ENCODE results near the gene NUDT11. TPM values are rescaled to one million over a fixed set of nuclear protein-coding genes. Genes with fewer than 3 reads are reported as not detected.
"Not testable (repeated sequence)": the region's sequence is repeated elsewhere in the genome, so short reads cannot be mapped to it uniquely, and the experiment has no call there.

NUDT11 gene
- polyA plus RNA-seq (2013, experiment 1 of 2), result 11.6 TPM
- 12.3 TPM for polyA plus RNA-seq (2013, experiment 2 of 2)

DNA sequence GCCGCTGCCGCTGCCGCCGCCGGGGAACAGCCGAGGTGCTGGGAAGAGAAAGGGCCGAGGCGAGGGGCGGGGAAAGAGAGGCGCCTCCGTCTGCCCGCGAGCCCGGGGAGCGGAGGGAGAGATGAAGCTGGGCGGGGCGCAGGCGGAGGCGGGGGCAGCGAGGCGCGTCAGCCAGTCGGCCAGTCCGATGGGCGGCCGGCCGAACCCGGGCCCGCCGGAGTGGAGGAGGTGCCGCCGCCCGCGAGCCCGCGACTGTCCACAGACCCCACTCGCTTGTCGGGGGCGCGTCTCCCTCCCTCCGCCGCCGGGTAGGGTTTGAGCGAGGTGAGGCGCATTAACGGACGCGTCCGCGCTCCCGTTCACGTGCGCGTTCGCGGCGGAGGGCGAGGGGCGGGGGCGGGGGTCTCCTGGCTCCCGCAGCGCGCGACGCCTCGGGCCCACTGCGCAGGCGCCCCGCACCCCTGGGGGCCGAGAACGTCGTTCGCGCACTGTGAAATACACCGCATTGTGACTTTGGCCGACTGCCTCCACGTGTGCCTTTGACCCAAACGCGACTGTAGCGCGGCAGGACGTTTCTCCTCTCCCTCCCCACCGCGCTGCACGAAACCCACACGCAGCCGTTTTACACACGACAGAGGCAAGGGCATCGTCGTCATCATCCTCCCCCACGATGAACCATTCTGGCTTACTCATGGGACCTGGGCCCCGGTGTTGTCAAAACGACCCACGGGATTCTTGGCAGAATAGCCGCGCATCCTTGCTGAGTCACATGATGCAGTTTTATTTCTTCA, at the start of gene NUDT11:
TSS of gene NUDT11 (minus strand) at position 92 of the 791 bp plus-strand sequence. CDS start 148 bp downstream, outside the sequence.
- Histone ChIP-seq H3K27ac (ENCODE audit: low read length, poor library complexity, severe bottlenecking) (no peak within 1 kb of the TSS), H3K36me3 (ENCODE audit: control insufficient read depth in 1 of 2, insufficient read depth in 2 of 2, low read depth in 1 of 2, low read length in 2 of 2) (no peaks in the 10 kb centered on the region), H2BK120ac (ENCODE audit: low read depth, low read length) (peak within 1 kb of the TSS; percentile 49), H3K27me3 (ENCODE audit: control insufficient read depth in 1 of 2, insufficient read depth in 1 of 2, low read length in 2 of 2) (peaks cover 0 to 11% of the 10 kb centered on the region in 2 experiments), H2BK12ac (ENCODE audit: low read length in 2 of 2) (no peak within 1 kb of the TSS), H2AK5ac (ENCODE audit: low read length, severe bottlenecking) (no peak within 1 kb of the TSS), H3K18ac (ENCODE audit: low read depth in 1 of 2, low read length in 2 of 2) (peak within 1 kb of the TSS; percentile 33 to 82), H3K9ac (ENCODE audit: low read length) (peak within 1 kb of the TSS; percentile 69), H3K23ac (ENCODE audit: low read length in 2 of 2) (peak within 1 kb of the TSS in 1 of 2 experiments; percentile 9), H4K8ac (ENCODE audit: low read length) (no peak within 1 kb of the TSS), H2AFZ (ENCODE audit: low read depth, low read length) (peak within 1 kb of the TSS; percentile 71), H3K79me1 (replicated peaks; ENCODE audit: low read length, poor library complexity, severe bottlenecking) (no peaks in the 10 kb centered on the region), H2BK5ac (ENCODE audit: low read depth, low read length, poor library complexity, severe bottlenecking) (no peak within 1 kb of the TSS), H3K4me2 (ENCODE audit: low read length, poor library complexity, severe bottlenecking) (peak within 1 kb of the TSS; percentile 70), H3K4me3 (ENCODE audit: insufficient read depth in 1 of 2, low read depth in 1 of 2, low read length in 2 of 2) (peak within 1 kb of the TSS; percentile 70 to 78), H3K14ac (ENCODE audit: low read length in 2 of 2) (peak within 1 kb of the TSS in 1 of 2 experiments; percentile 71), H3K9me3 (ENCODE audit: control insufficient read depth, low read length) (no peaks in the 10 kb centered on the region), H2BK15ac (ENCODE audit: low read depth, poor library complexity, severe bottlenecking) (no peak within 1 kb of the TSS), H3K4me1 (ENCODE audit: control insufficient read depth, insufficient read depth, low read depth, low read length) (peaks cover 4% of the 10 kb centered on the region), H3K4ac (ENCODE audit: low read depth in 1 of 2, low read length in 2 of 2) (no peak within 1 kb of the TSS), H4K91ac (ENCODE audit: low read length) (no peak within 1 kb of the TSS)
- DNase-seq, result peak; percentile 79
- WGBS, result 1% methylated on average over 39 of the region's 96 CpGs

DNA sequence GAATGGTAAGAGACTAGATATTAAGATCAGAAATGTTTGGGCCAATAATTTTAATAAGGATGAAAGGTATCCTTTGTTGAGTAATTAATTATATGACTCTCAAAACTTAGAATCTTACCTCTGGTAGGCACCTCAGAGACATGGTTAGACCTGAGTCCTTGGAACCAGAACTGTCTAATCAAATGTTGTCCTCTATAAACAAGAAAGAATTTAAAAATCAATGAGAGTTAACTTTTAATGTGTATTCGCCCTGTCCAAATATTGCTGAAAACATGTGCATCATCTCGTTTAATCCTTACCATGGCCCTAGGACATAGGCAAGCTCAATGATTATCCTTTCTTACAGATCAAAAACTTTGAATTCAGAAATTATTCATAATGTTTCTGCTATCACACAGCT, 24.0 kb upstream of the NUDT11 start:
- WGBS, result 92% methylated on average over 2 of the region's 2 CpGs
- Histone ChIP-seq H3K4me2 (ENCODE audit: low read length, poor library complexity, severe bottlenecking) (no peak overlapping the region), H4K8ac (ENCODE audit: low read length) (no peak overlapping the region), H3K4me1 (ENCODE audit: control insufficient read depth, insufficient read depth, low read depth, low read length) (no peaks in the 10 kb centered on the region), H4K91ac (ENCODE audit: low read length) (no peak overlapping the region), H3K27ac (ENCODE audit: low read length, poor library complexity, severe bottlenecking) (no peak overlapping the region), H3K27me3 (ENCODE audit: control insufficient read depth in 1 of 2, insufficient read depth in 1 of 2, low read length in 2 of 2) (peaks cover 0 to 9% of the 10 kb centered on the region in 2 experiments), H2AK5ac (ENCODE audit: low read length, severe bottlenecking) (no peak overlapping the region), H3K9ac (ENCODE audit: low read length) (no peak overlapping the region), H3K18ac (ENCODE audit: low read depth in 1 of 2, low read length in 2 of 2) (no peak overlapping the region), H2BK5ac (ENCODE audit: low read depth, low read length, poor library complexity, severe bottlenecking) (no peak overlapping the region), H2AFZ (ENCODE audit: low read depth, low read length) (no peak overlapping the region), H3K4me3 (ENCODE audit: insufficient read depth in 1 of 2, low read depth in 1 of 2, low read length in 2 of 2) (no peak overlapping the region), H2BK120ac (ENCODE audit: low read depth, low read length) (no peak overlapping the region), H3K79me1 (replicated peaks; ENCODE audit: low read length, poor library complexity, severe bottlenecking) (no peaks in the 10 kb centered on the region), H2BK12ac (ENCODE audit: low read length in 2 of 2) (no peak overlapping the region), H3K4ac (ENCODE audit: low read depth in 1 of 2, low read length in 2 of 2) (no peak overlapping the region), H2BK15ac (ENCODE audit: low read depth, poor library complexity, severe bottlenecking) (no peak overlapping the region), H3K14ac (ENCODE audit: low read length in 2 of 2) (no peak overlapping the region), H3K23ac (ENCODE audit: low read length in 2 of 2) (no peak overlapping the region), H3K36me3 (ENCODE audit: control insufficient read depth in 1 of 2, insufficient read depth in 2 of 2, low read depth in 1 of 2, low read length in 2 of 2) (no peaks in the 10 kb centered on the region), H3K9me3 (ENCODE audit: control insufficient read depth, low read length) (no peaks in the 10 kb centered on the region)
- no peak for DNase-seq

DNA sequence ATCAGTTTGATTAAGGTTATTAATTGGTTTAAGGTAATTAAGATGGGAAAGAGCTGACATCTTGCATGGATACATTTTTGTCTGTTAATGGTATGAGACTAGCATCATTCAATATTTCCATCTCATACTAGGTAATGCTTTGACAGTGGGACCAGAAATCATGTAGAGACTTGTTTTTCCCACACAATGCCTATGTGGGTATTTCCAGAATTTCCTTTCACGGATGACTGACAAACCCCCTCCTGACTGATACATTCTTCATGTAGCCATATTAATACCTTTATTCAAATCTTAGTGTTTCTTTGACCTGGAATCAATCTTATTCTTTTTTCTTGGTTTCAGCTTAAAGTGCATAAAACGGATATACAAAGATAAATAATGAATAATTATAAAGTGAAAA, 22.7 kb upstream of the NUDT11 start:
- not testable (repeated sequence) for H3K27me3 ChIP-seq (ENCODE audit: control insufficient read depth in 1 of 2, insufficient read depth in 1 of 2, low read length in 2 of 2); H3K9me3 ChIP-seq (ENCODE audit: control insufficient read depth, low read length); H2AFZ ChIP-seq (ENCODE audit: low read depth, low read length)

DNA sequence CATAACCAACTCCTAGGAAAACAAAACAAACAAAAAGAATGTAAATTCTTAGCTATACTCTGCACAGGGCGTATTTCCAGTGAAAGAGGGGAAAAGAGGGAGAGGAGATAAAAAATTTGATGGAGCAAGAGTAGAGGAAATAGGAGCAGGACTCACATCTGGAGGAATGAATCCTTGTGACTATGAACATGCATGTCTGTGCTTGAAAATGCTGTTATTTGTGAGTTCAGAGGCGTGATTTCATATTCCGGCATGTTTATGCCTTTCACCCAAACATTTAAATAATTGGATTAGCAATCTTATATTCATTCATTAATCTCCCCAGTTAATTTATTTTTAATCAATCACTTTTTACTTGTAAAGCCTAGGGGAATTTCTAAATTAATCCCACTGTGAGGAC, 11.2 kb upstream of the NUDT11 start:
- Histone ChIP-seq H2BK120ac (ENCODE audit: low read depth, low read length) (no peak overlapping the region), H2BK15ac (ENCODE audit: low read depth, poor library complexity, severe bottlenecking) (no peak overlapping the region), H2BK5ac (ENCODE audit: low read depth, low read length, poor library complexity, severe bottlenecking) (no peak overlapping the region), H3K4me3 (ENCODE audit: insufficient read depth in 1 of 2, low read depth in 1 of 2, low read length in 2 of 2) (no peak overlapping the region), H3K4ac (ENCODE audit: low read depth in 1 of 2, low read length in 2 of 2) (no peak overlapping the region), H3K14ac (ENCODE audit: low read length in 2 of 2) (no peak overlapping the region), H3K9ac (ENCODE audit: low read length) (no peak overlapping the region), H2AK5ac (ENCODE audit: low read length, severe bottlenecking) (no peak overlapping the region), H3K4me1 (ENCODE audit: control insufficient read depth, insufficient read depth, low read depth, low read length) (no peaks in the 10 kb centered on the region), H4K8ac (ENCODE audit: low read length) (no peak overlapping the region), H3K79me1 (replicated peaks; ENCODE audit: low read length, poor library complexity, severe bottlenecking) (no peaks in the 10 kb centered on the region), H3K27me3 (ENCODE audit: control insufficient read depth in 1 of 2, insufficient read depth in 1 of 2, low read length in 2 of 2) (peaks cover 0 to 33% of the 10 kb centered on the region in 2 experiments), H4K91ac (ENCODE audit: low read length) (no peak overlapping the region), H2AFZ (ENCODE audit: low read depth, low read length) (no peak overlapping the region), H2BK12ac (ENCODE audit: low read length in 2 of 2) (no peak overlapping the region), H3K9me3 (ENCODE audit: control insufficient read depth, low read length) (no peaks in the 10 kb centered on the region), H3K18ac (ENCODE audit: low read depth in 1 of 2, low read length in 2 of 2) (no peak overlapping the region), H3K23ac (ENCODE audit: low read length in 2 of 2) (no peak overlapping the region), H3K4me2 (ENCODE audit: low read length, poor library complexity, severe bottlenecking) (no peak overlapping the region), H3K27ac (ENCODE audit: low read length, poor library complexity, severe bottlenecking) (no peak overlapping the region), H3K36me3 (ENCODE audit: control insufficient read depth in 1 of 2, insufficient read depth in 2 of 2, low read depth in 1 of 2, low read length in 2 of 2) (no peaks in the 10 kb centered on the region)
- DNase-seq, result no peak
- 87% methylated on average over 1 of the region's 3 CpGs for WGBS

More for the DNA sequence above, 22.7 kb upstream of the NUDT11 start:
- H3K36me3 ChIP-seq (ENCODE audit: control insufficient read depth in 1 of 2, insufficient read depth in 2 of 2, low read depth in 1 of 2, low read length in 2 of 2); H2BK5ac ChIP-seq (ENCODE audit: low read depth, low read length, poor library complexity, severe bottlenecking); H4K8ac ChIP-seq (ENCODE audit: low read length); H2BK120ac ChIP-seq (ENCODE audit: low read depth, low read length); H3K18ac ChIP-seq (ENCODE audit: low read depth in 1 of 2, low read length in 2 of 2); H2AK5ac ChIP-seq (ENCODE audit: low read length, severe bottlenecking); H3K14ac ChIP-seq (ENCODE audit: low read length in 2 of 2); H4K91ac ChIP-seq (ENCODE audit: low read length); H3K4me3 ChIP-seq (ENCODE audit: insufficient read depth in 1 of 2, low read depth in 1 of 2, low read length in 2 of 2); H3K4me2 ChIP-seq (ENCODE audit: low read length, poor library complexity, severe bottlenecking); H3K4me1 ChIP-seq (ENCODE audit: control insufficient read depth, insufficient read depth, low read depth, low read length); H3K79me1 ChIP-seq (replicated peaks; ENCODE audit: low read length, poor library complexity, severe bottlenecking); H3K27ac ChIP-seq (ENCODE audit: low read length, poor library complexity, severe bottlenecking); H3K23ac ChIP-seq (ENCODE audit: low read length in 2 of 2); H2BK12ac ChIP-seq (ENCODE audit: low read length in 2 of 2); H2BK15ac ChIP-seq (ENCODE audit: low read depth, poor library complexity, severe bottlenecking); H3K9ac ChIP-seq (ENCODE audit: low read length); DNase-seq; H3K4ac ChIP-seq (ENCODE audit: low read depth in 1 of 2, low read length in 2 of 2): not testable (repeated sequence)
- WGBS, result no CpG with 5 or more reads among the region's 2 CpGs
